Mesenchymal stem cell (in vitro differentiated cells and primary cell): Measurements from ENCODE around the gene MCEMP1.

Experiments
- DNase-seq: peaks from one replicate; pipeline ENCODE4 v3.0.0-alpha.2; 2013
- H2AFZ ChIP-seq: one replicate; pipeline ENCODE4 v1.6.1; 2013; ENCODE audit warnings: low read depth, mild to moderate bottlenecking, control low read depth, inconsistent platforms, low read length, moderate library complexity
- H2AK5ac ChIP-seq: 2 replicates; pipeline ENCODE4 v1.6.1; 2013; ENCODE audit warnings: low read length, moderate library complexity, mild to moderate bottlenecking, inconsistent platforms; ENCODE audit not compliant: severe bottlenecking
- H2BK120ac ChIP-seq: one replicate; pipeline ENCODE4 v1.6.1; 2013; ENCODE audit warnings: low read depth, mild to moderate bottlenecking, inconsistent platforms, low read length, moderate library complexity
- H2BK12ac ChIP-seq, 2 experiments: one replicate each; pipeline ENCODE4 v1.6.1; 2013; ENCODE audit warnings: inconsistent platforms in 2 of 2, low read length in 2 of 2, mild to moderate bottlenecking in 2 of 2, moderate library complexity in 2 of 2, control low read depth in 1 of 2
- H2BK15ac ChIP-seq: one replicate; pipeline ENCODE4 v1.6.1; 2013; ENCODE audit warnings: mild to moderate bottlenecking, low read depth, inconsistent platforms; ENCODE audit not compliant: poor library complexity, severe bottlenecking
- H2BK5ac ChIP-seq: 2 replicates; pipeline ENCODE4 v1.6.1; 2013; ENCODE audit warnings: low read depth, mild to moderate bottlenecking, low read length, control low read depth, inconsistent platforms; ENCODE audit not compliant: poor library complexity, severe bottlenecking
- H3K14ac ChIP-seq, 2 experiments: one replicate each; pipeline ENCODE4 v1.6.1; 2013; ENCODE audit warnings: inconsistent platforms in 2 of 2, low read length in 2 of 2, control low read depth in 1 of 2, mild to moderate bottlenecking in 1 of 2, moderate library complexity in 1 of 2
- H3K18ac ChIP-seq, 2 experiments: one replicate each; pipeline ENCODE4 v1.6.1; 2013; ENCODE audit warnings: inconsistent platforms in 2 of 2, low read length in 2 of 2, control low read depth in 1 of 2, low read depth in 1 of 2, mild to moderate bottlenecking in 1 of 2
- H3K23ac ChIP-seq, 2 experiments: one replicate each; pipeline ENCODE4 v1.6.1; 2013; ENCODE audit warnings: inconsistent platforms in 2 of 2, low read length in 2 of 2, mild to moderate bottlenecking in 2 of 2, moderate library complexity in 2 of 2, control low read depth in 1 of 2
- H3K27ac ChIP-seq: 2 replicates; pipeline ENCODE4 v1.5.1; 2013; ENCODE audit warnings: mild to moderate bottlenecking, moderate library complexity, low read length, control low read depth, inconsistent platforms; ENCODE audit not compliant: poor library complexity, severe bottlenecking
- H3K27me3 ChIP-seq, 2 experiments: 2 replicates each; pipeline versions ENCODE4 v1.6.1 to v1.7.0; 2013; ENCODE audit warnings: low read length in 2 of 2, mild to moderate bottlenecking in 2 of 2, moderate library complexity in 2 of 2, control low read depth in 1 of 2, inconsistent platforms in 1 of 2; ENCODE audit not compliant: control insufficient read depth in 1 of 2, insufficient read depth in 1 of 2
- H3K36me3 ChIP-seq, 2 experiments: 2 replicates each; pipeline versions ENCODE4 v1.6.1 to v1.7.0; 2013; ENCODE audit warnings: low read length in 2 of 2, control low read depth in 1 of 2, inconsistent platforms in 1 of 2, low read depth in 1 of 2, mild to moderate bottlenecking in 1 of 2; ENCODE audit not compliant: insufficient read depth in 2 of 2, control insufficient read depth in 1 of 2
- H3K4ac ChIP-seq, 2 experiments: one replicate each; pipeline ENCODE4 v1.6.1; 2013; ENCODE audit warnings: inconsistent platforms in 2 of 2, low read length in 2 of 2, mild to moderate bottlenecking in 2 of 2, moderate library complexity in 2 of 2, control low read depth in 1 of 2, low read depth in 1 of 2
- H3K4me1 ChIP-seq: 2 replicates; pipeline ENCODE4 v1.6.1; 2013; ENCODE audit warnings: low read depth, low read length, control low read depth; ENCODE audit not compliant: control insufficient read depth, insufficient read depth
- H3K4me2 ChIP-seq: 2 replicates; pipeline ENCODE4 v1.6.1; 2013; ENCODE audit warnings: low read length, mild to moderate bottlenecking, inconsistent platforms; ENCODE audit not compliant: poor library complexity, severe bottlenecking
- H3K4me3 ChIP-seq, 2 experiments: 2 replicates each; pipeline versions ENCODE4 v1.5.1 to v1.7.0; 2013; ENCODE audit warnings: low read length in 2 of 2, mild to moderate bottlenecking in 2 of 2, control low read depth in 1 of 2, low read depth in 1 of 2; ENCODE audit not compliant: insufficient read depth in 1 of 2
- H3K79me1 ChIP-seq: replicated peaks from 2 replicates; pipeline ENCODE4 v1.6.1; 2013; ENCODE audit warnings: mild to moderate bottlenecking, control low read depth, low read length, inconsistent platforms; ENCODE audit not compliant: poor library complexity, severe bottlenecking
- H3K9ac ChIP-seq: 2 replicates; pipeline ENCODE4 v1.7.0; 2013; ENCODE audit warnings: mild to moderate bottlenecking, low read length, moderate library complexity
- H3K9me3 ChIP-seq: 2 replicates; pipeline ENCODE4 v1.7.0; 2013; ENCODE audit warnings: mild to moderate bottlenecking, low read length; ENCODE audit not compliant: control insufficient read depth
- H4K8ac ChIP-seq: one replicate; pipeline ENCODE4 v1.6.1; 2013; ENCODE audit warnings: inconsistent platforms, mild to moderate bottlenecking, low read length, moderate library complexity
- H4K91ac ChIP-seq: one replicate; pipeline ENCODE4 v1.6.1; 2013; ENCODE audit warnings: mild to moderate bottlenecking, low read length, inconsistent platforms
- WGBS: methylation state at CpG from one replicate; pipeline ENCODE4 v1.1.7; 2013; ENCODE audit warnings: mixed read lengths; 5-methylcytosine and 5-hydroxymethylcytosine counted together

Gene MCEMP1

GRCh38 chr19:7710616-7711015, 33.7 kb downstream of the MCEMP1 start:
- Histone ChIP-seq H4K91ac (no peak overlapping the region), H3K9me3 (no peaks in the 10 kb centered on the region), H3K23ac (no peak overlapping the region), H3K4me3 (no peak overlapping the region), H2BK15ac (no peak overlapping the region), H3K4me2 (no peak overlapping the region), H2AK5ac (no peak overlapping the region), H3K4ac (no peak overlapping the region), H3K36me3 (no peaks in the 10 kb centered on the region), H4K8ac (no peak overlapping the region), H2BK120ac (no peak overlapping the region), H3K18ac (no peak overlapping the region), H2BK5ac (no peak overlapping the region), H3K27ac (no peak overlapping the region), H3K4me1 (no peaks in the 10 kb centered on the region), H3K27me3 (peaks cover 0 to 25% of the 10 kb centered on the region in 2 experiments), H3K79me1 (no peaks in the 10 kb centered on the region), H3K14ac (no peak overlapping the region), H2AFZ (no peak overlapping the region), H2BK12ac (no peak overlapping the region), H3K9ac (no peak overlapping the region)
- DNase-seq = no peak
- WGBS = 81% methylated on average over 5 of the region's 5 CpGs

GRCh38 chr19:7715671-7716070, 38.8 kb downstream of the MCEMP1 start:
- no peak overlapping the region for H2AK5ac ChIP-seq
- WGBS = no CpG with 5 or more reads among the region's 1 CpG
- no peaks in the 10 kb centered on the region for H3K79me1 ChIP-seq
- H3K27ac ChIP-seq = no peak overlapping the region
- no peak overlapping the region for H3K4me3 ChIP-seq
- no peak overlapping the region for H2BK5ac ChIP-seq
- no peak overlapping the region for H4K91ac ChIP-seq
- H3K36me3 ChIP-seq = no peaks in the 10 kb centered on the region
- no peak overlapping the region for H2AFZ ChIP-seq
- no peak overlapping the region for H3K18ac ChIP-seq
- no peak overlapping the region for H3K4me2 ChIP-seq
- no peak overlapping the region for H3K4ac ChIP-seq
- peaks cover 2% of the 10 kb centered on the region for H3K9me3 ChIP-seq
- no peaks in the 10 kb centered on the region for H3K4me1 ChIP-seq
- H2BK120ac ChIP-seq = no peak overlapping the region
- no peak overlapping the region for H4K8ac ChIP-seq
- H3K23ac ChIP-seq = no peak overlapping the region
- DNase-seq = no peak
- H2BK12ac ChIP-seq = no peak overlapping the region
- H3K9ac ChIP-seq = no peak overlapping the region
- H2BK15ac ChIP-seq = no peak overlapping the region
- H3K27me3 ChIP-seq = peaks cover 0 to 12% of the 10 kb centered on the region in 2 experiments
- H3K14ac ChIP-seq = no peak overlapping the region

- no peak overlapping the region for H2AK5ac ChIP-seq
- no peak overlapping the region for H3K18ac ChIP-seq
- no peaks in the 10 kb centered on the region for H3K79me1 ChIP-seq
- H3K27ac ChIP-seq = no peak overlapping the region
- H2BK15ac ChIP-seq = no peak overlapping the region
- no peak overlapping the region for H4K91ac ChIP-seq
- H3K9me3 ChIP-seq = peaks cover 2% of the 10 kb centered on the region
- DNase-seq = no peak
- no peak overlapping the region for H3K4me2 ChIP-seq
- H2BK5ac ChIP-seq = no peak overlapping the region
- H3K4ac ChIP-seq = no peak overlapping the region
- peaks cover 0 to 12% of the 10 kb centered on the region in 2 experiments for H3K27me3 ChIP-seq
- 50% methylated on average over 1 of the region's 1 CpG for WGBS
- H2BK120ac ChIP-seq = no peak overlapping the region
- H2BK12ac ChIP-seq = no peak overlapping the region
- H3K23ac ChIP-seq = no peak overlapping the region
- H4K8ac ChIP-seq = no peak overlapping the region
- H3K4me1 ChIP-seq = no peaks in the 10 kb centered on the region
- no peak overlapping the region for H3K4me3 ChIP-seq
- no peak overlapping the region for H2AFZ ChIP-seq
- no peak overlapping the region for H3K14ac ChIP-seq
- no peak overlapping the region for H3K9ac ChIP-seq
- H3K36me3 ChIP-seq = no peaks in the 10 kb centered on the region
Measured at GRCh38 chr19:7716762-7717161, 39.9 kb downstream of the MCEMP1 start.

GRCh38 chr19:7718668-7719067, 41.8 kb downstream of the MCEMP1 start:
- H2AFZ ChIP-seq = no peak overlapping the region
- 71% methylated on average over 8 of the region's 8 CpGs for WGBS

More at GRCh38 chr19:7718668-7719067, 41.8 kb downstream of the MCEMP1 start:
- no peak overlapping the region for H2BK5ac ChIP-seq
- peaks cover 2% of the 10 kb centered on the region for H3K9me3 ChIP-seq
- H3K4me1 ChIP-seq = no peaks in the 10 kb centered on the region
- H2BK12ac ChIP-seq = no peak overlapping the region
- H4K8ac ChIP-seq = no peak overlapping the region
- no peak overlapping the region for H3K4ac ChIP-seq
- no peak overlapping the region for H3K23ac ChIP-seq
- H3K79me1 ChIP-seq = no peaks in the 10 kb centered on the region
- no peak overlapping the region for H3K27ac ChIP-seq
- H4K91ac ChIP-seq = no peak overlapping the region
- H3K36me3 ChIP-seq = no peaks in the 10 kb centered on the region
- H3K4me3 ChIP-seq = no peak overlapping the region
- DNase-seq = no peak
- H3K14ac ChIP-seq = no peak overlapping the region
- no peak overlapping the region for H2AK5ac ChIP-seq
- no peak overlapping the region for H3K4me2 ChIP-seq
- no peak overlapping the region for H2BK15ac ChIP-seq
- H3K18ac ChIP-seq = no peak overlapping the region
- no peak overlapping the region for H2BK120ac ChIP-seq
- peaks cover 0 to 25% of the 10 kb centered on the region in 2 experiments for H3K27me3 ChIP-seq
- H3K9ac ChIP-seq = no peak overlapping the region
